Neural progenitor cell (in vitro differentiated cells): ENCODE results near the gene RAMP3. TPM values are rescaled to one million over a fixed set of nuclear protein-coding genes. Genes with fewer than 3 reads are reported as not detected.
A peak's percentile ranks its signal among the peaks of the same experiment; 100 is the strongest.

Source experiments
- DNase-seq: peaks from one replicate; pipeline ENCODE4 v3.0.0-alpha.2; 2016; ENCODE audit warnings: low spot score
- H2AFZ ChIP-seq: fragments of 200-600 bp; sonication (generic); replicated peaks from 2 replicates; pipeline ENCODE4 v1.6.1; 2016; ENCODE audit warnings: antibody characterized with exemption
- H3F3A ChIP-seq: fragments of 200-600 bp; sonication (generic); 2 replicates; pipeline ENCODE4 v1.6.1; 2016; ENCODE audit warnings: antibody characterized with exemption, low read depth
- H3K27ac ChIP-seq: fragments of 200-600 bp; sonication (generic); 2 replicates; pipeline ENCODE4 v1.5.1; 2016; ENCODE audit warnings: mild to moderate bottlenecking
- H3K27me3 ChIP-seq: fragments of 200-600 bp; sonication (generic); 2 replicates; pipeline ENCODE4 v1.6.1; 2016; ENCODE audit warnings: mild to moderate bottlenecking, moderate library complexity
- H3K36me3 ChIP-seq: fragments of 200-600 bp; sonication (generic); 2 replicates; pipeline ENCODE4 v1.5.1; 2016
- H3K4me1 ChIP-seq: fragments of 200-600 bp; sonication (generic); 2 replicates; pipeline ENCODE4 v1.6.1; 2016; ENCODE audit warnings: mixed run types
- H3K4me2 ChIP-seq: fragments of 200-600 bp; sonication (generic); 2 replicates; pipeline ENCODE4 v1.6.1; 2016
- H3K4me3 ChIP-seq: fragments of 200-600 bp; sonication (generic); 2 replicates; pipeline ENCODE4 v1.5.1; 2016
- H3K79me2 ChIP-seq: fragments of 200-600 bp; sonication (generic); 2 replicates; pipeline ENCODE4 v1.6.1; 2016; ENCODE audit warnings: low read depth
- H3K9ac ChIP-seq: fragments of 200-600 bp; sonication (generic); 2 replicates; pipeline ENCODE4 v1.6.1; 2016
- H3K9me3 ChIP-seq: fragments of 200-600 bp; sonication (generic); 2 replicates; pipeline ENCODE4 v1.5.1; 2016; ENCODE audit warnings: low read depth
- H4K20me1 ChIP-seq: fragments of 200-600 bp; sonication (generic); 2 replicates; pipeline ENCODE4 v1.6.1; 2016; ENCODE audit warnings: low read depth
- H3K27ac Mint-ChIP-seq: 3 replicates; pipeline ENCODE4 v1.8.0; 2021; ENCODE audit warnings: mixed read lengths
- H3K27me3 Mint-ChIP-seq: 2 replicates; pipeline ENCODE4 v1.8.0; 2022; ENCODE audit warnings: low read depth, mild to moderate bottlenecking, inconsistent platforms, moderate library complexity, mixed read lengths; ENCODE audit not compliant: insufficient read depth
- H3K36me3 Mint-ChIP-seq: 3 replicates; pipeline ENCODE4 v1.8.0; 2021; ENCODE audit warnings: mixed read lengths
- H3K4me1 Mint-ChIP-seq: 3 replicates; pipeline ENCODE4 v1.8.0; 2021; ENCODE audit warnings: mixed read lengths
- H3K4me3 Mint-ChIP-seq: 3 replicates; pipeline ENCODE4 v1.8.0; 2021; ENCODE audit warnings: mild to moderate bottlenecking, moderate library complexity, mixed read lengths
- H3K9me3 Mint-ChIP-seq: 3 replicates; pipeline ENCODE4 v1.8.0; 2020; ENCODE audit warnings: mixed read lengths
- EZH2 ChIP-seq: fragments of 200-600 bp; sonication (generic); IDR thresholded peaks from 2 replicates; pipeline ENCODE4 v1.6.1; 2017; ENCODE audit warnings: antibody characterized with exemption, mild to moderate bottlenecking, moderate library complexity
- EZH2phosphoT487 ChIP-seq: fragments of 200-600 bp; sonication (generic); IDR thresholded peaks from 2 replicates; pipeline ENCODE4 v1.6.1; 2017; ENCODE audit warnings: antibody characterized with exemption
- total RNA-seq: library from RNA; depleted of rRNA; stranded (reverse); fragments of >200 nt; gene quantifications from 2 replicates; pipeline ENCODE4 v1.2.3, GENCODE V29; 2015; ENCODE audit warnings: low replicate concordance
- TF ChIP-seq, protein P1 (sequence below): fragments of 200-600 bp; sonication (generic); IDR thresholded peaks from 2 replicates; pipeline ENCODE4 v1.5.1; 2017; ENCODE audit warnings: antibody characterized with exemption, mild to moderate bottlenecking

RAMP3 gene
- total RNA-seq, 1 donor from 2014 or later = not detected

DNA sequence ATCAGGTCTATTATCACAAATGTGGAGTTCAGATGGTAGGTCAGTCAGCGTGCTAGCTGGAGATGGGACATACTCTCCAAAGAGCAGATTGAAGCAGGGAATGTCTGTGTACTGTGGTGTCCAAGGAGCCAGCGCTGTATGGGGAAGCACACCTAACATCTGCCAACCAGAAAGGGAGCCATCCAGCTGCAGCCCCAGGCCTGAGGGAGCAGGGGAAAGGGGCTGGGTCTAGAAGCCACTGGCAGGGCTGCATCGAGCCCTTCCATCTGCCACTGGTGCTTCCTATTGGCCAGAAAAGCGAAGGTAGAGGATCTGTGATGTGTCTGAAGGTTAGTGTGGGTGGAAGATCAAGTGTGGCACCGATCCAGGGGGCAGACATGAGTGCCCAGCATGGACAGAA, 8.0 kb upstream of the RAMP3 start:
- Histone ChIP-seq H3K27me3 (no peaks in the 10 kb centered on the region), H3K4me2 (no peak overlapping the region), H3K36me3 (no peaks in the 10 kb centered on the region), H3F3A (no peaks in the 10 kb centered on the region), H3K27ac (no peak overlapping the region), H3K4me1 (no peaks in the 10 kb centered on the region), H4K20me1 (no peaks in the 10 kb centered on the region), H2AFZ (no peak overlapping the region), H3K9ac (no peak overlapping the region), H3K79me2 (no peaks in the 10 kb centered on the region), H3K9me3 (no peaks in the 10 kb centered on the region), H3K4me3 (no peak overlapping the region)
- no peak overlapping the region for H3K4me3 Mint-ChIP-seq
- peaks cover 3% of the 10 kb centered on the region for H3K27me3 Mint-ChIP-seq
- no peak for DNase-seq
- TF ChIP-seq, protein P1, sequence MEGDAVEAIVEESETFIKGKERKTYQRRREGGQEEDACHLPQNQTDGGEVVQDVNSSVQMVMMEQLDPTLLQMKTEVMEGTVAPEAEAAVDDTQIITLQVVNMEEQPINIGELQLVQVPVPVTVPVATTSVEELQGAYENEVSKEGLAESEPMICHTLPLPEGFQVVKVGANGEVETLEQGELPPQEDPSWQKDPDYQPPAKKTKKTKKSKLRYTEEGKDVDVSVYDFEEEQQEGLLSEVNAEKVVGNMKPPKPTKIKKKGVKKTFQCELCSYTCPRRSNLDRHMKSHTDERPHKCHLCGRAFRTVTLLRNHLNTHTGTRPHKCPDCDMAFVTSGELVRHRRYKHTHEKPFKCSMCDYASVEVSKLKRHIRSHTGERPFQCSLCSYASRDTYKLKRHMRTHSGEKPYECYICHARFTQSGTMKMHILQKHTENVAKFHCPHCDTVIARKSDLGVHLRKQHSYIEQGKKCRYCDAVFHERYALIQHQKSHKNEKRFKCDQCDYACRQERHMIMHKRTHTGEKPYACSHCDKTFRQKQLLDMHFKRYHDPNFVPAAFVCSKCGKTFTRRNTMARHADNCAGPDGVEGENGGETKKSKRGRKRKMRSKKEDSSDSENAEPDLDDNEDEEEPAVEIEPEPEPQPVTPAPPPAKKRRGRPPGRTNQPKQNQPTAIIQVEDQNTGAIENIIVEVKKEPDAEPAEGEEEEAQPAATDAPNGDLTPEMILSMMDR = no peak
- TF ChIP-seq EZH2 (no peak), EZH2phosphoT487 (no peak)
- no peaks in the 10 kb centered on the region for H3K9me3 Mint-ChIP-seq
- no peaks in the 10 kb centered on the region for H3K36me3 Mint-ChIP-seq
- peaks cover 10% of the 10 kb centered on the region for H3K4me1 Mint-ChIP-seq
- peak overlapping the region; percentile 12 for H3K27ac Mint-ChIP-seq

DNA sequence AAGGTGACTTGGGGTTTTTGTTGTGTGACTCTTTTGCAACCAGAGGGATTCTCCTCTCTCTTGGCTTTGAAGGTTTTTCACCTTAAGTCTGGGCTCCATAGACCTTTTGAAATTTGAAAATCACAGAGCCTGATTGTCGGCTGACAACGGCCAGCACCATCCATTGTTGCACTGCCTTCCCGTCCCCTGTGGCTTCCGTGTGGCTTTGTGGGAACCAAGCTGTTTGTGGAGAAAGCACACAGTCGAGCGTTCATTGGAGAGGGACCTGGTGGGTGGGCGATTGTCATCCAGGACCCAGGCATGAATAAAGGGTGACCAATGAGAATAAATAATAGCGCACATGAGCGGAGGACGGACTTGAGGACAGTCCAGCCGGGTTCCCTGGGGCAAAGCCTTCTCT, 7.4 kb upstream of the RAMP3 start:
- H3K4me1 Mint-ChIP-seq = peaks cover 10% of the 10 kb centered on the region
- no peak overlapping the region for H3K4me3 Mint-ChIP-seq
- no peaks in the 10 kb centered on the region for H3K36me3 ChIP-seq
- no peak overlapping the region for H2AFZ ChIP-seq
- H3K4me2 ChIP-seq = no peak overlapping the region
- H3K27me3 ChIP-seq = no peaks in the 10 kb centered on the region
- TF ChIP-seq EZH2 (no peak), EZH2phosphoT487 (no peak)
- TF ChIP-seq, protein P1 = no peak
- H3K9ac ChIP-seq = no peak overlapping the region
- no peak for DNase-seq
- no peaks in the 10 kb centered on the region for H3K4me1 ChIP-seq
- H3K27ac Mint-ChIP-seq = no peak overlapping the region
- no peak overlapping the region for H3K27ac ChIP-seq
- no peaks in the 10 kb centered on the region for H3K36me3 Mint-ChIP-seq
- no peaks in the 10 kb centered on the region for H3K9me3 ChIP-seq
- peaks cover 5% of the 10 kb centered on the region for H3K27me3 Mint-ChIP-seq
- no peaks in the 10 kb centered on the region for H3K9me3 Mint-ChIP-seq
- H4K20me1 ChIP-seq = no peaks in the 10 kb centered on the region
- no peaks in the 10 kb centered on the region for H3K79me2 ChIP-seq
- no peak overlapping the region for H3K4me3 ChIP-seq
- H3F3A ChIP-seq = no peaks in the 10 kb centered on the region

DNA sequence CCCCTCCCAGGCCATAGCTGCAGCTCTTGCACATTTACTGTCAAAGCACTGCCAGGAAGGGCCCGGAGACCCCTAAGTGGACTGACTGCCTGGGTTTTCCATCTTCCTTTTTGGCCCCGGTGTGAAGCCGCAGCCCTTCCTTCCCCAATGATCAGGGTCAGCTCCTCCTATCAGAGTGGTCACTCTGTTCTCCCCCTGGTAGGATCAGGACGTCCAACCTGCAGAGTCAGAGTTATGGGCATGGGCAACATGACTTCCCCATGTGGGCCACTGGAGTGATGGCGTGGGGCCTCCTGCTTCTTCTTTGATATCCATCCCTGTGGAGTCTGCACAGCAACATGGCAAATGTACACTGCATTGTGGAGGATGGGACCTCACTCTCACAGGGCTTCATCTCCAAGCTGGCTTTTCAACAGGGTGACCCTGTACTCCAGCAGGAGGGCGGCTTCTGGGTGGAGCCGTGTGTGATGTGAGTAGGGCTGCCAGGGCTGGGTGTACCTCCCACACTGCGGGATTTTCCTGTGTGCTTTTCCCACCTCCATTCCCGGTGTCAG, 6.4 kb upstream of the RAMP3 start:
- Mint-ChIP-seq H3K4me3 (no peak overlapping the region), H3K27me3 (peaks cover 13% of the 10 kb centered on the region), H3K36me3 (no peaks in the 10 kb centered on the region), H3K4me1 (peaks cover 10% of the 10 kb centered on the region), H3K9me3 (no peaks in the 10 kb centered on the region), H3K27ac (no peak overlapping the region)
- no peak overlapping the region for H3K4me2 ChIP-seq
- TF ChIP-seq EZH2 (no peak), EZH2phosphoT487 (no peak)
- TF ChIP-seq, protein P1 = no peak
- H4K20me1 ChIP-seq = no peaks in the 10 kb centered on the region
- no peaks in the 10 kb centered on the region for H3K79me2 ChIP-seq
- no peaks in the 10 kb centered on the region for H3F3A ChIP-seq
- H3K27ac ChIP-seq = no peak overlapping the region
- no peak for DNase-seq
- no peak overlapping the region for H2AFZ ChIP-seq
- H3K36me3 ChIP-seq = no peaks in the 10 kb centered on the region
- H3K9me3 ChIP-seq = no peaks in the 10 kb centered on the region
- H3K9ac ChIP-seq = no peak overlapping the region
- H3K27me3 ChIP-seq = peaks cover 6% of the 10 kb centered on the region
- H3K4me3 ChIP-seq = no peak overlapping the region
- H3K4me1 ChIP-seq = no peaks in the 10 kb centered on the region
